ENCODE results near the gene BAX.

- TF ChIP-seq, protein P1, sequence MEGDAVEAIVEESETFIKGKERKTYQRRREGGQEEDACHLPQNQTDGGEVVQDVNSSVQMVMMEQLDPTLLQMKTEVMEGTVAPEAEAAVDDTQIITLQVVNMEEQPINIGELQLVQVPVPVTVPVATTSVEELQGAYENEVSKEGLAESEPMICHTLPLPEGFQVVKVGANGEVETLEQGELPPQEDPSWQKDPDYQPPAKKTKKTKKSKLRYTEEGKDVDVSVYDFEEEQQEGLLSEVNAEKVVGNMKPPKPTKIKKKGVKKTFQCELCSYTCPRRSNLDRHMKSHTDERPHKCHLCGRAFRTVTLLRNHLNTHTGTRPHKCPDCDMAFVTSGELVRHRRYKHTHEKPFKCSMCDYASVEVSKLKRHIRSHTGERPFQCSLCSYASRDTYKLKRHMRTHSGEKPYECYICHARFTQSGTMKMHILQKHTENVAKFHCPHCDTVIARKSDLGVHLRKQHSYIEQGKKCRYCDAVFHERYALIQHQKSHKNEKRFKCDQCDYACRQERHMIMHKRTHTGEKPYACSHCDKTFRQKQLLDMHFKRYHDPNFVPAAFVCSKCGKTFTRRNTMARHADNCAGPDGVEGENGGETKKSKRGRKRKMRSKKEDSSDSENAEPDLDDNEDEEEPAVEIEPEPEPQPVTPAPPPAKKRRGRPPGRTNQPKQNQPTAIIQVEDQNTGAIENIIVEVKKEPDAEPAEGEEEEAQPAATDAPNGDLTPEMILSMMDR (conservative IDR thresholded peaks at IDR 0.05) = no peak
- TF ChIP-seq ZFX (IDR thresholded peaks at IDR 0.05) = no peak
Measured at GRCh38 chr19:48906324-48906723, 48.4 kb upstream of the BAX start.

Data from C4-2B (cell line).